DOHH2 (cell line): ENCODE data around the gene HDDC3.

ENCODE experiments used
- H3F3A ChIP-seq: fragments of 200-600 bp; sonication (generic), shearing (Covaris generic); 2 replicates; pipeline ENCODE4 v1.6.0; 2016; ENCODE audit warnings: antibody characterized with exemption, mild to moderate bottlenecking; ENCODE audit not compliant: control insufficient read depth, insufficient read depth
- H3K27ac ChIP-seq: fragments of 200-600 bp; sonication (generic); 2 replicates; pipeline ENCODE4 v1.5.1; 2014; ENCODE audit warnings: low read depth, mild to moderate bottlenecking, low read length, moderate library complexity
- H3K27me3 ChIP-seq: fragments of 200-600 bp; sonication (generic); 2 replicates; pipeline ENCODE4 v1.6.1; 2014; ENCODE audit warnings: mild to moderate bottlenecking, low read length, mixed read lengths; ENCODE audit not compliant: control insufficient read depth
- H3K36me3 ChIP-seq: fragments of 200-600 bp; sonication (generic); 2 replicates; pipeline ENCODE4 v1.6.1; 2014; ENCODE audit warnings: mild to moderate bottlenecking, low read length, moderate library complexity, mixed read lengths; ENCODE audit not compliant: control insufficient read depth
- H3K4me1 ChIP-seq: fragments of 200-600 bp; sonication (generic); 2 replicates; pipeline ENCODE4 v1.6.1; 2014; ENCODE audit warnings: mild to moderate bottlenecking, low read length, mixed read lengths; ENCODE audit not compliant: control insufficient read depth
- H3K4me2 ChIP-seq: fragments of 200-600 bp; sonication (generic); 2 replicates; pipeline ENCODE4 v1.6.0; 2014; ENCODE audit warnings: mild to moderate bottlenecking, low read length, moderate library complexity
- H3K4me3 ChIP-seq: fragments of 200-600 bp; sonication (generic); 2 replicates; pipeline ENCODE4 v1.5.1; 2014; ENCODE audit warnings: mild to moderate bottlenecking, low read length, mixed read lengths
- H3K79me2 ChIP-seq: fragments of 200-600 bp; sonication (generic); 2 replicates; pipeline ENCODE4 v1.6.1; 2014; ENCODE audit warnings: mild to moderate bottlenecking, low read length, mixed read lengths; ENCODE audit not compliant: control insufficient read depth
- H3K9me2 ChIP-seq: fragments of 200-600 bp; sonication (generic); replicated peaks from 2 replicates; pipeline ENCODE4 v1.6.1; 2014; ENCODE audit warnings: mild to moderate bottlenecking, low read length, mixed read lengths; ENCODE audit not compliant: control insufficient read depth
- H3K9me3 ChIP-seq: fragments of 200-600 bp; sonication (generic); 2 replicates; pipeline ENCODE4 v1.6.1; 2014; ENCODE audit warnings: antibody characterized with exemption, low read length, mixed read lengths; ENCODE audit not compliant: control insufficient read depth, insufficient read depth
- H4K20me1 ChIP-seq: fragments of 200-600 bp; sonication (generic); 2 replicates; pipeline ENCODE4 v1.6.0; 2014; ENCODE audit warnings: low read depth, mild to moderate bottlenecking, antibody characterized with exemption, low read length, moderate library complexity; ENCODE audit not compliant: control insufficient read depth, insufficient read depth
- CTCF ChIP-seq: fragments of 200-600 bp; sonication (generic); IDR thresholded peaks from one replicate; pipeline ENCODE4 v1.5.1; 2014; ENCODE audit warnings: antibody characterized with exemption, mild to moderate bottlenecking, low read depth, low read length; ENCODE audit not compliant: poor library complexity, severe bottlenecking
- EZH2phosphoT487 ChIP-seq: fragments of 200-600 bp; sonication (generic); IDR thresholded peaks from 2 replicates; pipeline ENCODE4 v1.6.1; 2017; ENCODE audit warnings: borderline replicate concordance, mild to moderate bottlenecking, antibody characterized with exemption, low read length, moderate library complexity, mixed read lengths

The HDDC3 gene

DNA sequence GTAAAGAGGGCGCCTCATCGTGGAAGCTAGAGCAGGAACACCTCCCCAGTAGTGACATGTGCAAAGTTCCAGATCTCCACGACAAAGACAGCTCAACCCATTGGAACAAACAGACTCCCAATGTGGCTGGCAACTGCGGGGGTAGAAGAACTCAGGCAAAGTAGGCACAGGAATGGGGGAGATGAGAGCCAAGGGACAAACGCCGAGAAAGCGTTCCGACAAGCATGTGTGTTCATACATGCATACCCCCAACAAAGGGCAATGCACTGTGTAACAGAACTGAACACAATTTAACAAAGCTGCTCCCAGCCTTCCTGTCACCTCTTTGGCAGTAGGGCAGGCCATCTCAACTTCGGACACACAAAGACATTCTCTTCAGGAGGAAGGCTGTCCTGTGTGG, 33.9 kb upstream of the HDDC3 start:
- Histone ChIP-seq H3K4me1 (no peaks in the 10 kb centered on the region), H4K20me1 (peaks cover 7% of the 10 kb centered on the region; the same call in 1 of the 2 replicates), H3K27me3 (no peaks in the 10 kb centered on the region), H3K27ac (no peak overlapping the region), H3K4me3 (no peak overlapping the region), H3F3A (peaks cover 41% of the 10 kb centered on the region), H3K9me2 (no peaks in the 10 kb centered on the region), H3K79me2 (peaks cover 24% of the 10 kb centered on the region), H3K9me3 (no peaks in the 10 kb centered on the region), H3K4me2 (no peak overlapping the region), H3K36me3 (peaks cover 92% of the 10 kb centered on the region)
- TF ChIP-seq EZH2phosphoT487 (no peak), CTCF (no peak)

- TF ChIP-seq CTCF (no peak), EZH2phosphoT487 (no peak)
- H3K9me3 ChIP-seq, result no peaks in the 10 kb centered on the region
- peaks cover 7% of the 10 kb centered on the region; the same call in 1 of the 2 replicates for H4K20me1 ChIP-seq
- no peak overlapping the region for H3K4me2 ChIP-seq
- peaks cover 3% of the 10 kb centered on the region for H3K4me1 ChIP-seq
- H3K79me2 ChIP-seq, result peaks cover 36% of the 10 kb centered on the region
- no peak overlapping the region for H3K4me3 ChIP-seq
- no peak overlapping the region for H3K27ac ChIP-seq
- H3K27me3 ChIP-seq, result no peaks in the 10 kb centered on the region
- peaks cover 30% of the 10 kb centered on the region for H3F3A ChIP-seq
- peaks cover 88% of the 10 kb centered on the region for H3K36me3 ChIP-seq
- no peaks in the 10 kb centered on the region for H3K9me2 ChIP-seq
Observed at GRCh38 chr15:90962021-90962420, 29.7 kb upstream of the HDDC3 start.

GRCh38 chr15:90960298-90961091, 28.1 kb upstream of the HDDC3 start:
- H3K79me2 ChIP-seq, result peaks cover 49% of the 10 kb centered on the region
- no peak overlapping the region for H3K4me2 ChIP-seq
- peaks cover 21% of the 10 kb centered on the region for H3F3A ChIP-seq
- H3K4me1 ChIP-seq, result peaks cover 18% of the 10 kb centered on the region
- H3K27me3 ChIP-seq, result no peaks in the 10 kb centered on the region
- no peaks in the 10 kb centered on the region for H3K9me2 ChIP-seq
- peaks cover 7% of the 10 kb centered on the region; the same call in 1 of the 2 replicates for H4K20me1 ChIP-seq
- peaks cover 85% of the 10 kb centered on the region for H3K36me3 ChIP-seq
- TF ChIP-seq EZH2phosphoT487 (no peak), CTCF (no peak)
- H3K9me3 ChIP-seq, result no peaks in the 10 kb centered on the region
- no peak overlapping the region for H3K4me3 ChIP-seq
- H3K27ac ChIP-seq, result no peak overlapping the region
